Sigmoid colon (tissue), 7 donors: ENCODE results near the gene LILRA2. TPM values are rescaled to one million over a fixed set of nuclear protein-coding genes. Genes with fewer than 3 reads are reported as not detected.

Experiments
- DNase-seq: peaks from one replicate; pipeline ENCODE4 v3.0.0-alpha.2; 2019
- H3K27ac ChIP-seq, 4 donors: fragments of 200-600 bp; sonication (generic); one replicate each; pipeline ENCODE4 v1.5.1; 2016 to 2019; ENCODE audit warnings: mild to moderate bottlenecking in 1 of 4
- H3K27me3 ChIP-seq, 3 donors: fragments of 200-600 bp; sonication (generic); one replicate each; pipeline ENCODE4 v1.5.1; 2019; ENCODE audit warnings: mild to moderate bottlenecking in 1 of 3
- H3K36me3 ChIP-seq, 4 donors: fragments of 200-600 bp; sonication (generic); one replicate each; pipeline ENCODE4 v1.5.1; 2016 to 2019
- H3K4me1 ChIP-seq, 4 donors: fragments of 200-600 bp; sonication (generic); one replicate each; pipeline ENCODE4 v1.5.1; 2017 to 2019
- H3K4me3 ChIP-seq, 4 donors: fragments of 200-600 bp; sonication (generic); one replicate each; pipeline ENCODE4 v1.5.1; 2017 to 2019; ENCODE audit warnings: mild to moderate bottlenecking in 2 of 4, moderate library complexity in 1 of 4
- H3K9me3 ChIP-seq, 4 donors: fragments of 200-600 bp in 3 of 4; sonication (generic) in 3 of 4; one replicate each; pipeline versions ENCODE4 v1.5.1 to v1.6.1; 2013 to 2019
- EP300 ChIP-seq, 4 donors: sonication (generic); formaldehyde crosslinking; IDR thresholded peaks; one replicate each; pipeline ENCODE4 v1.6.1; 2017; ENCODE audit warnings: antibody characterized with exemption in 4 of 4
- POLR2A ChIP-seq, 2 donors: fragments of 450-650 bp; IDR thresholded peaks; one replicate each; pipeline ENCODE4 v1.6.1; 2016; ENCODE audit warnings: antibody characterized with exemption in 2 of 2, mild to moderate bottlenecking in 2 of 2, moderate library complexity in 2 of 2
- POLR2AphosphoS5 ChIP-seq, 4 donors: sonication (generic); formaldehyde crosslinking; IDR thresholded peaks; one replicate each; pipeline ENCODE4 v1.6.1; 2017; ENCODE audit warnings: antibody characterized with exemption in 4 of 4
- WGBS, 2 donors: extraction: QIAGEN DNeasy Blood & Tissue Kit; methylation state at CpG; one replicate each; pipeline ENCODE4 v1.1.7; 2013; 5-methylcytosine and 5-hydroxymethylcytosine counted together
- intact Hi-C: fragments of 100-400 bp; cut with DNase I; formaldehyde crosslinking; loops from one replicate; pipeline ENCODE4 v1.15.1; 2023
- polyA plus RNA-seq, 3 donors: library from polyadenylated mRNA; stranded (reverse); fragments of 200-250 nt; gene quantifications; one replicate each; pipeline ENCODE4 v1.2.3, GENCODE V29; 2013
- total RNA-seq, 4 donors: library from RNA; depleted of rRNA; stranded (reverse); fragments of >200 nt; gene quantifications; one replicate each; pipeline ENCODE4 v1.1.0, GENCODE V29; 2016
- TF ChIP-seq, protein P1 (sequence below), 4 experiments: fragments of 450-650 bp in 3 of 4; fragments of 200-600 bp in 1 of 4; IDR thresholded peaks; one replicate each; pipeline ENCODE4 v1.5.1; 2016 to 2019; ENCODE audit warnings: antibody characterized with exemption in 4 of 4, mild to moderate bottlenecking in 3 of 4, moderate library complexity in 2 of 4
- donor health status: healthy with polysubstance abuse.
- donor health status: Bipolar disorder and iron deficiency.
- donor health status: healthy.

Gene LILRA2
- total and polyA plus RNA-seq, 7 donors, result 0.66 to 3.4 (median 3.2) TPM; not detected in 1

DNA sequence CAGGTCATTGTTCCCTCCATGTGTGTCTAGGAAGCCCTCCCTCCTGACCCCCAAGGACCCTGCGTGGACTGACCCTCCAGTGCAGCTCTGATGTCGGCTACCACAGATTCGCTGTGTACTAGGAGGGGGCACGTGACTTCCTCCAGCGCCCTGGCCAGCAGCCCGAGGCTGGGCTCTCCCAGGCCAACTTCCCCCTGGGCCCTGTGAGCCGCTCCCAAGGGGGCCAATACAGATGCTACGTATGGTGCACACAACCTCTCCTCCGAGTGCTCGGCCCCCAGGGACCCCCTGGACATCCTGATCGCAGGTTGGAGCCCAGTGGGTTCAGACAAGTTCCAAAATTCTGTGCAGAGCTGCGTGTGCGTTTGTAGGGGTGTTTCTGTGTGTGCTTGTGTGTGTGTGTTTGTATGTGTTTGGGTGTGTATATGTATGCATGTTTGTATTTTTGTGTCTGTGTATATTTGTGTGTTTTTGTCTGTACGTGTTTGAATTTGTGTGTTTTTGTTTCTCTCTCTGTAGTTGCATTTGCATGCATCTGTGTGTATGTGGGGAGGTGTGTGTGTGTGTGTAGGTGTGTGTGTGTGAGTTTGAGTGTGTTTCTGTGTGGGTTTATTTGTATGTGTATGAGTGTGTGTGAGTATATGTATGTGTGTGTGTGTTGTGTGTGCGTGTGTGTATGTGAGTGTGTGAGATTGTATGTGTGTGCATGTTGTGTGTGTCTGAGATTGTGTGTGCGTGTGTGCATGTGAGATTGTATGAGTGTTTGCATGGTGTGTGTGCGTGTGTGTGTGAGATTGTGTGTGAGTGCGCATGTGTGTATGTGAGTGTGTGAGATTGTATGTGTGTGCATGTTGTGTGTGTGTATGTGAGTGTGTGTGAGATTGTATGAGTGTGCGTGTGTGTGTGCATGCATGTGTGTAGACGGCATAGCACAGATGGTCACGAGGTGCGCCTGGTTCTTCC lies 21.4 kb upstream of the LILRA2 start:
- Histone ChIP-seq H3K9me3 (no peaks in the 10 kb centered on the region), H3K36me3 (no peaks in the 10 kb centered on the region), H3K4me3 (no peak overlapping the region), H3K4me1 (no peaks in the 10 kb centered on the region), H3K27me3 (peaks cover 0 to 6% (median 0%) of the 10 kb centered on the region in 3 donors), H3K27ac (no peak overlapping the region)
- DNase-seq, result no peak
- TF ChIP-seq POLR2A (IDR thresholded peaks at IDR 0.05) (no peak), POLR2AphosphoS5 (IDR thresholded peaks at IDR 0.05) (no peak), EP300 (IDR thresholded peaks at IDR 0.05) (no peak)
- TF ChIP-seq, protein P1, sequence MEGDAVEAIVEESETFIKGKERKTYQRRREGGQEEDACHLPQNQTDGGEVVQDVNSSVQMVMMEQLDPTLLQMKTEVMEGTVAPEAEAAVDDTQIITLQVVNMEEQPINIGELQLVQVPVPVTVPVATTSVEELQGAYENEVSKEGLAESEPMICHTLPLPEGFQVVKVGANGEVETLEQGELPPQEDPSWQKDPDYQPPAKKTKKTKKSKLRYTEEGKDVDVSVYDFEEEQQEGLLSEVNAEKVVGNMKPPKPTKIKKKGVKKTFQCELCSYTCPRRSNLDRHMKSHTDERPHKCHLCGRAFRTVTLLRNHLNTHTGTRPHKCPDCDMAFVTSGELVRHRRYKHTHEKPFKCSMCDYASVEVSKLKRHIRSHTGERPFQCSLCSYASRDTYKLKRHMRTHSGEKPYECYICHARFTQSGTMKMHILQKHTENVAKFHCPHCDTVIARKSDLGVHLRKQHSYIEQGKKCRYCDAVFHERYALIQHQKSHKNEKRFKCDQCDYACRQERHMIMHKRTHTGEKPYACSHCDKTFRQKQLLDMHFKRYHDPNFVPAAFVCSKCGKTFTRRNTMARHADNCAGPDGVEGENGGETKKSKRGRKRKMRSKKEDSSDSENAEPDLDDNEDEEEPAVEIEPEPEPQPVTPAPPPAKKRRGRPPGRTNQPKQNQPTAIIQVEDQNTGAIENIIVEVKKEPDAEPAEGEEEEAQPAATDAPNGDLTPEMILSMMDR (IDR thresholded peaks at IDR 0.05), result no peak
- intact Hi-C loops, result no loop called here
- WGBS, 2 donors, result 72 to 86% methylated on average over 22 of the region's 22 CpGs

DNA sequence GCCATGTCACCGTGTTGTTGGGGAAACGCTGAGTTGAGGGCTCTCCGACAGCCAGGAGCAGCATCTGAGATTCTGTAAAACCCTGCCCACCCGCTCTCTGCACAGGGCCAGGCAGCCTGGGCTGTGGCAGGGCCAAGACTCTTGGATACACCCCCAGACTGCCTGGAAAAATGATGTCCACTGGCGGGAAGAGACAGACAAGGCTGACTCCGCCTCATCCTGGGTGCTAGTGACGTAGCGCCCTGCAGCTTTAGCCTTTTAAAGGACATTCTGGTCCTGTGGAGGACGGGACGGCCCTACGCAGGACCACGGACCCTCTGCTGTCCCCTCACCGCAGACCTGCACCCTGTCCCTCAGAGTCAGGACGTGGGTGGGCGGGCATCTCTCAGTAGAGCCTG lies 20.7 kb upstream of the LILRA2 start:
- no peaks in the 10 kb centered on the region for H3K4me1 ChIP-seq
- no peak overlapping the region for H3K4me3 ChIP-seq
- no peaks in the 10 kb centered on the region for H3K36me3 ChIP-seq
- DNase-seq, result no peak
- H3K27me3 ChIP-seq, result peaks cover 0 to 6% (median 0%) of the 10 kb centered on the region in 3 donors
- WGBS, 2 donors, result 84 to 88% methylated on average over 15 of the region's 15 CpGs
- H3K9me3 ChIP-seq, result no peaks in the 10 kb centered on the region
- TF ChIP-seq EP300 (IDR thresholded peaks at IDR 0.05) (no peak), POLR2AphosphoS5 (IDR thresholded peaks at IDR 0.05) (no peak), POLR2A (IDR thresholded peaks at IDR 0.05) (no peak)
- TF ChIP-seq, protein P1 (IDR thresholded peaks at IDR 0.05), result no peak
- no peak overlapping the region for H3K27ac ChIP-seq
- intact Hi-C loops, result no loop called here

DNA sequence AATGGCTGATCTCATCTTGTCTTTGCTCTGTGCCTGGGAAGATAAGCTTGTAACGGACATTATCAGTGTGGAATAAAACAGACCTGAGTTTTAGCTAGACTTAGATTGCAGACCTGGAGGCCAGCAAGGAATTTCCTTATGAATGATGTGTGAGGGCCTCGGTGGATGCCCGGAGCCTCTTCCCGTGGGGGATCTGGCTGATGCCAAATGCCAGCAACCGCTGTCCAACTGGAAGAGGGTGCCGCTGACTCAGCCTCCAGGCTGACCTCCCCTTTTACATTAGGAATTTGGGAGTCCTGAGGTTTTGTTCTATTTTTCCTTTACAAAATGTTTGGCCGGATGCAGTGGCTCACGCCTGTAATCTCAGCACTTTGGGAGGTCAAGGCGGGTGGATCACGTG lies 19.6 kb upstream of the LILRA2 start:
- H3K27me3 ChIP-seq, result peaks cover 0 to 6% (median 0%) of the 10 kb centered on the region in 3 donors
- 84 to 86% methylated on average over 10 of the region's 10 CpGs for WGBS, 2 donors
- no peaks in the 10 kb centered on the region for H3K4me1 ChIP-seq
- DNase-seq, result no peak
- TF ChIP-seq POLR2AphosphoS5 (IDR thresholded peaks at IDR 0.05) (no peak), POLR2A (IDR thresholded peaks at IDR 0.05) (no peak), EP300 (IDR thresholded peaks at IDR 0.05) (no peak)
- TF ChIP-seq, protein P1 (IDR thresholded peaks at IDR 0.05), result no peak
- no peak overlapping the region for H3K4me3 ChIP-seq
- intact Hi-C loops, result no loop called here
- no peaks in the 10 kb centered on the region for H3K36me3 ChIP-seq
- no peak overlapping the region for H3K27ac ChIP-seq
- no peaks in the 10 kb centered on the region for H3K9me3 ChIP-seq

DNA sequence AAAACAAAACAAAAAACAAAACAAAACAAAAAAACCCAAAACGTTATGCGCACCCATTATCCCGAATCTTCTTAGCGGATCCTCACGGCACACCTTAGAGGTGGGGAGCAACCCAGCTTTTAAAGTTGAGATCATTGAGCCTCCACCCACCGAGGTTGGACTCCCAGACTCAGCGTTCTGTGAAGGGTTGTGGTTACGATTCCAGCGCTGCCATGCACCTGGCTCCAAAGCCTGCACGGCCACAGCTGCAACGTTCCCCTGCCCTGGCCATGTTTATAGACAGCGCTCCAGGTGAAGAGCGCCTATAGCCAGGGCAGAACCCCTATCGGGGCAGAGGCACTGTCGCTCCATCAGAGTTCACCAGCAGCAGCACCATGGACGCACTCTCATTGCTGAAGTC lies 18.7 kb upstream of the LILRA2 start:
- no peak for TF ChIP-seq POLR2AphosphoS5 (IDR thresholded peaks at IDR 0.05)
- TF ChIP-seq POLR2A (IDR thresholded peaks at IDR 0.05), result no peak
- TF ChIP-seq, protein P1 (IDR thresholded peaks at IDR 0.05), result no peak
- no peak for TF ChIP-seq EP300 (IDR thresholded peaks at IDR 0.05)
- Histone ChIP-seq H3K4me1 (no peaks in the 10 kb centered on the region), H3K36me3 (no peaks in the 10 kb centered on the region), H3K4me3 (no peak overlapping the region), H3K27me3 (peaks cover 0 to 6% (median 0%) of the 10 kb centered on the region in 3 donors), H3K9me3 (no peaks in the 10 kb centered on the region), H3K27ac (no peak overlapping the region)
- DNase-seq, result no peak
- intact Hi-C loops, result no loop called here
- WGBS, 2 donors, result 81 to 90% methylated on average over 16 of the region's 16 CpGs
